Nephron progenitor cell (in vitro differentiated cells): ENCODE measurements around the gene EXOC7.

Experiments used
- DNase-seq: peaks from one replicate; pipeline ENCODE4 v3.0.0; 2021
- H3K27ac Mint-ChIP-seq: 2 replicates; pipeline ENCODE4 v1.8.0; 2021; ENCODE audit warnings: mild to moderate bottlenecking, moderate library complexity, mixed read lengths
- H3K27me3 Mint-ChIP-seq: 2 replicates; pipeline ENCODE4 v1.8.0; 2021; ENCODE audit warnings: mild to moderate bottlenecking, low read depth, mixed read lengths; ENCODE audit not compliant: poor library complexity
- H3K36me3 Mint-ChIP-seq: 2 replicates; pipeline ENCODE4 v1.8.0; 2021; ENCODE audit warnings: low read depth, mixed read lengths
- H3K4me1 Mint-ChIP-seq: 2 replicates; pipeline ENCODE4 v1.8.0; 2021; ENCODE audit warnings: mixed read lengths
- H3K4me3 Mint-ChIP-seq: 2 replicates; pipeline ENCODE4 v1.8.0; 2021; ENCODE audit warnings: mild to moderate bottlenecking, moderate library complexity, mixed read lengths
- H3K9me3 Mint-ChIP-seq: 2 replicates; pipeline ENCODE4 v1.8.0; 2021; ENCODE audit warnings: mild to moderate bottlenecking, moderate library complexity, mixed read lengths
- CTCF ChIP-seq: fragments of 200-600 bp; sonication (generic); IDR thresholded peaks from 2 replicates; pipeline ENCODE4 v1.5.0; 2021; ENCODE audit warnings: antibody characterized with exemption

EXOC7 gene

GRCh38 chr17:76050538-76051467 lies 52.8 kb downstream of the EXOC7 start:
- Mint-ChIP-seq H3K4me1 (peaks cover 16% of the 10 kb centered on the region), H3K27ac (no peak overlapping the region), H3K9me3 (no peaks in the 10 kb centered on the region), H3K4me3 (no peak overlapping the region), H3K27me3 (no peaks in the 10 kb centered on the region), H3K36me3 (peaks cover 69% of the 10 kb centered on the region)
- TF ChIP-seq CTCF = no peak
- no peak for DNase-seq

- H3K9me3 Mint-ChIP-seq = no peaks in the 10 kb centered on the region
- H3K4me3 Mint-ChIP-seq = no peak overlapping the region
- peaks cover 77% of the 10 kb centered on the region for H3K36me3 Mint-ChIP-seq
- H3K27ac Mint-ChIP-seq = peak overlapping the region; percentile 65
- DNase-seq = no peak
- TF ChIP-seq CTCF = no peak
- no peaks in the 10 kb centered on the region for H3K27me3 Mint-ChIP-seq
- H3K4me1 Mint-ChIP-seq = peaks cover 16% of the 10 kb centered on the region
Observed at GRCh38 chr17:76049836-76050537, 53.6 kb downstream of the EXOC7 start.

- H3K27me3 Mint-ChIP-seq = no peaks in the 10 kb centered on the region
- DNase-seq = no peak
- peaks cover 16% of the 10 kb centered on the region for H3K4me1 Mint-ChIP-seq
- no peak overlapping the region for H3K4me3 Mint-ChIP-seq
- peak overlapping the region; percentile 3 for H3K27ac Mint-ChIP-seq
- H3K9me3 Mint-ChIP-seq = no peaks in the 10 kb centered on the region
- H3K36me3 Mint-ChIP-seq = peaks cover 84% of the 10 kb centered on the region
- no peak for TF ChIP-seq CTCF
Observed at GRCh38 chr17:76049239-76049638, 54.3 kb downstream of the EXOC7 start.

GRCh38 chr17:76048711-76049110 lies 54.9 kb downstream of the EXOC7 start:
- DNase-seq = no peak
- TF ChIP-seq CTCF = no peak
- H3K4me3 Mint-ChIP-seq = no peak overlapping the region
- peaks cover 84% of the 10 kb centered on the region for H3K36me3 Mint-ChIP-seq
- H3K4me1 Mint-ChIP-seq = peaks cover 11% of the 10 kb centered on the region
- no peak overlapping the region for H3K27ac Mint-ChIP-seq
- H3K27me3 Mint-ChIP-seq = no peaks in the 10 kb centered on the region
- no peaks in the 10 kb centered on the region for H3K9me3 Mint-ChIP-seq

GRCh38 chr17:76048025-76048605 lies 55.5 kb downstream of the EXOC7 start:
- no peak overlapping the region for H3K4me3 Mint-ChIP-seq
- H3K9me3 Mint-ChIP-seq = no peaks in the 10 kb centered on the region
- no peak for DNase-seq
- peaks cover 6% of the 10 kb centered on the region for H3K4me1 Mint-ChIP-seq
- H3K27me3 Mint-ChIP-seq = no peaks in the 10 kb centered on the region
- peaks cover 84% of the 10 kb centered on the region for H3K36me3 Mint-ChIP-seq
- TF ChIP-seq CTCF = no peak
- peak overlapping the region; percentile 28 for H3K27ac Mint-ChIP-seq
